ENCODE measurements around the gene THBS1. TPM values are rescaled to one million over a fixed set of nuclear protein-coding genes. Genes with fewer than 3 reads are reported as not detected.

The THBS1 gene
- total RNA-seq, 1 donor = 171 TPM

DNA sequence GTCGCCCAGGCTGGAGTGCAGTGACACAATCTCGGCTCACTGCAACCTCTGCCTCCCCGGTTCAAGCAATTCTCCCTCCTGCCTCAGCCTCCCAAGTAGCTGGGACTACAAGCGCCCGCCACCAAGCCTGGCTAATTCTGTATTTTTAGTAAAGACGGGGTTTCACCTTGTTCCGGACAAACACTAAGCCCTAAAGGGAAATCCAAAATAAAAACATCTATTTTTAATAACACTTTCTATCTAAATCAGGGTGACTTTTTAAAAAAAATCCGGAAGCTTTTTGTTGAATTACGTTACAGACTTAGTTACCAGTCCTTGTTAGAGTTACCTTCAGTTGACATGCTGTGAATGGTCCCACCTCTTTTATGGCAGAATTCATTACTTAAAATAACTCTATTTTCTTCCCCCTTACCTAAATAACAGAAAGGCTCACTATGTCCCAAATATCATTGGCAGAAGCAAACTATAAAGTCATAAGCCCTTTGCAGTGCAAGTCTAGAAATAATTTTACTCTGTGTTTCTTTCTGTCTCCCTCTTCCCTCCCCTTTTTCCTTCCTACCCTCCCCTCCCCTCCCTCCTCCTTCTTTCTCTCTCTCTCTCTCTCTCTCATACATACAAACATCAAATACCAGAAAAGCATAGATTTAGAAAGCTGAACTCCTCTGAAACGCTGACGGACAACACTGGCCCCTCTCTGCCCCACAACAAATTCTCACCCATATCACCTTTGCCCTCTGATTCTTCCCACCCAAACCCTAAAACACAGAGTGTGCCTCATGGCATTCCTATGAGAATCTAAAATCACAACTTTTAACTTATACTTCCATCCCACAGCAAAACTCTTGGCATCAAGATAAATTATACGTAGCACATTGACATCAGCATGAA lies 18.3 kb downstream of the THBS1 start:
- H3K27me3 ChIP-seq (ENCODE audit: insufficient read depth, low read length) = no peaks in the 10 kb centered on the region
- no peak overlapping the region for H3K4me3 ChIP-seq (ENCODE audit: low read length)
- H3K9me3 ChIP-seq (ENCODE audit: low read depth, low read length) = no peaks in the 10 kb centered on the region
- H3K4me1 ChIP-seq (ENCODE audit: insufficient read depth, low read length) = no peaks in the 10 kb centered on the region

DNA sequence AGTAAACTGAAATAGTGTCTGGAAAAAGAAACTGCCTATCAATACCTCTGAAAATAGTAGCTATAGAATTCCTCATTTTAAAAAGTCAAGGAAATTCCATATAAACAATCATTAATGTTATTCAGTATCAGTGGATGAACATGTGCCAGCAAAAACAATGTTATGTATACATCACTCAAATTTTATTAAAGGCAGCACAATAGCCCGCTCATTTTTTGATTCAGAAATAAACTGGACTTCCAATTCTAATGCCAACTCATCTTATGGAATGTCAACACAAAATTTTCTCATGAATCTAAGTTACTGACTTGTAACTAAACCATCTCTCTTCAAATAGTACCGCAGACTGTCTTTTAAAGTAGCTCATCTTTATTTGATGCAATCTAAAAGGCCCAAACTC lies 19.0 kb downstream of the THBS1 start:
- Histone ChIP-seq H3K4me3 (ENCODE audit: low read length) (no peak overlapping the region), H3K4me1 (ENCODE audit: insufficient read depth, low read length) (no peaks in the 10 kb centered on the region), H3K9me3 (ENCODE audit: low read depth, low read length) (no peaks in the 10 kb centered on the region), H3K27me3 (ENCODE audit: insufficient read depth, low read length) (no peaks in the 10 kb centered on the region)

- H3K4me3 ChIP-seq (ENCODE audit: low read length) = no peak overlapping the region
- no peaks in the 10 kb centered on the region for H3K9me3 ChIP-seq (ENCODE audit: low read depth, low read length)
- H3K27me3 ChIP-seq (ENCODE audit: insufficient read depth, low read length) = no peaks in the 10 kb centered on the region
- no peaks in the 10 kb centered on the region for H3K4me1 ChIP-seq (ENCODE audit: insufficient read depth, low read length)
Measured at GRCh38 chr15:39602143-39602542, 21.3 kb downstream of the THBS1 start.

DNA sequence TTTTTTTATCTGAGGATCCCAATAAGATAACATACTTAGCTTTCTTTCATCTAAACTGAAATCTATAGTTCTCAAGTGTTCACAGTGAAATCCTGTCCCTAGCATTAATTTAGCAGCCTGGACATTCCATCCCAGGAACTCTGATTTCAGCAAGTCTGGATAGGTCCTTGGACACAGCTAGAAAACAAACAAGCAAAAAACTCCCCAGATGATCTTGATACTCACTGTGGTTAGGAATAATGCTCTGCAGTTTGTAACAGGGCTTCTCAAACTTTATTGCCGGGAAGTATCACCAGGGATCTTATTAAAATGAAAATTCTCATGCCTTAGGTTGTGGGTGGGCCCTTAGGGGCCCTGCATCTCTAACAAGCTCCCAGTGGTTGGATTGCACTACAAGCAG lies 24.3 kb downstream of the THBS1 start:
- no peak overlapping the region for H3K4me3 ChIP-seq (ENCODE audit: low read length)
- no peaks in the 10 kb centered on the region for H3K27me3 ChIP-seq (ENCODE audit: insufficient read depth, low read length)
- H3K4me1 ChIP-seq (ENCODE audit: insufficient read depth, low read length) = peaks cover 3% of the 10 kb centered on the region
- H3K9me3 ChIP-seq (ENCODE audit: low read depth, low read length) = peaks cover 6% of the 10 kb centered on the region

GRCh38 chr15:39608185-39609139 lies 27.6 kb downstream of the THBS1 start:
- no peaks in the 10 kb centered on the region for H3K27me3 ChIP-seq (ENCODE audit: insufficient read depth, low read length)
- peaks cover 26% of the 10 kb centered on the region for H3K9me3 ChIP-seq (ENCODE audit: low read depth, low read length)
- no peak overlapping the region for H3K4me3 ChIP-seq (ENCODE audit: low read length)
- H3K4me1 ChIP-seq (ENCODE audit: insufficient read depth, low read length) = peaks cover 3% of the 10 kb centered on the region

- no peak overlapping the region for H3K4me3 ChIP-seq (ENCODE audit: low read length)
- peaks cover 31% of the 10 kb centered on the region for H3K9me3 ChIP-seq (ENCODE audit: low read depth, low read length)
- peaks cover 3% of the 10 kb centered on the region for H3K4me1 ChIP-seq (ENCODE audit: insufficient read depth, low read length)
- H3K27me3 ChIP-seq (ENCODE audit: insufficient read depth, low read length) = no peaks in the 10 kb centered on the region
Measured at GRCh38 chr15:39609166-39609916, 28.5 kb downstream of the THBS1 start.

DNA sequence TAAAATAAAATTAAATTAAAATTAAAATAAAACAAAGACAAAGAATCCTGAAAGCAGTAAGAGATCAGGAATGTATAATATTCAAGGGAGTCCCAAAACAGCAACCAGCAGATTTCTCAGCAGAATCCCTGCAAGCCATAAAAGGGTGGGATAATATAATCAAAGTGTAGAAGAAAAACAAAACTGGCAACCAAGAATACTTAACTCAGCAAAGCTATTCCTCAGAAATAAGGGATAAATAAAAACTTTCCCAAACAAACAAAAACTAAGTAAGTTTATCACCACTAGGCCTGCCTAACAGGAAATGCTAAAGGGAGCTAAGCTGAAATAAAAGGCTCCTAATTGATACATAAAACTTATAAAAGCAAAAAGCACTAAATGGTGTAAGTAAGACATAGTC lies 29.8 kb downstream of the THBS1 start:
- no peaks in the 10 kb centered on the region for H3K27me3 ChIP-seq (ENCODE audit: insufficient read depth, low read length)
- peaks cover 3% of the 10 kb centered on the region for H3K4me1 ChIP-seq (ENCODE audit: insufficient read depth, low read length)
- peaks cover 31% of the 10 kb centered on the region for H3K9me3 ChIP-seq (ENCODE audit: low read depth, low read length)
- H3K4me3 ChIP-seq (ENCODE audit: low read length) = no peak overlapping the region

GRCh38 chr15:39613271-39613670 lies 32.4 kb downstream of the THBS1 start:
- Histone ChIP-seq H3K4me3 (ENCODE audit: low read length) (no peak overlapping the region), H3K4me1 (ENCODE audit: insufficient read depth, low read length) (peaks cover 3% of the 10 kb centered on the region), H3K27me3 (ENCODE audit: insufficient read depth, low read length) (no peaks in the 10 kb centered on the region), H3K9me3 (ENCODE audit: low read depth, low read length) (peaks cover 31% of the 10 kb centered on the region)

GRCh38 chr15:39613861-39614260 lies 33.0 kb downstream of the THBS1 start:
- peaks cover 2% of the 10 kb centered on the region for H3K4me1 ChIP-seq (ENCODE audit: insufficient read depth, low read length)
- H3K9me3 ChIP-seq (ENCODE audit: low read depth, low read length) = peaks cover 31% of the 10 kb centered on the region
- no peaks in the 10 kb centered on the region for H3K27me3 ChIP-seq (ENCODE audit: insufficient read depth, low read length)

GRCh38 chr15:39616731-39617455 lies 36.0 kb downstream of the THBS1 start:
- H3K4me3 ChIP-seq (ENCODE audit: low read length) = no peak overlapping the region

More at GRCh38 chr15:39613861-39614260, 33.0 kb downstream of the THBS1 start:
- H3K4me3 ChIP-seq (ENCODE audit: low read length) = no peak overlapping the region

GRCh38 chr15:39618063-39618823 lies 37.4 kb downstream of the THBS1 start:
- H3K4me3 ChIP-seq (ENCODE audit: low read length) = no peak overlapping the region
- peaks cover 8% of the 10 kb centered on the region for H3K9me3 ChIP-seq (ENCODE audit: low read depth, low read length)
- H3K4me1 ChIP-seq (ENCODE audit: insufficient read depth, low read length) = no peaks in the 10 kb centered on the region
- H3K27me3 ChIP-seq (ENCODE audit: insufficient read depth, low read length) = no peaks in the 10 kb centered on the region

More at GRCh38 chr15:39616731-39617455, 36.0 kb downstream of the THBS1 start:
- no peaks in the 10 kb centered on the region for H3K27me3 ChIP-seq (ENCODE audit: insufficient read depth, low read length)
- H3K9me3 ChIP-seq (ENCODE audit: low read depth, low read length) = peaks cover 11% of the 10 kb centered on the region
- no peaks in the 10 kb centered on the region for H3K4me1 ChIP-seq (ENCODE audit: insufficient read depth, low read length)

- Histone ChIP-seq H3K9me3 (ENCODE audit: low read depth, low read length) (no peaks in the 10 kb centered on the region), H3K27me3 (ENCODE audit: insufficient read depth, low read length) (no peaks in the 10 kb centered on the region), H3K4me3 (ENCODE audit: low read length) (no peak overlapping the region), H3K4me1 (ENCODE audit: insufficient read depth, low read length) (peaks cover 26% of the 10 kb centered on the region)
Measured at GRCh38 chr15:39621210-39621609, 40.3 kb downstream of the THBS1 start.

DNA sequence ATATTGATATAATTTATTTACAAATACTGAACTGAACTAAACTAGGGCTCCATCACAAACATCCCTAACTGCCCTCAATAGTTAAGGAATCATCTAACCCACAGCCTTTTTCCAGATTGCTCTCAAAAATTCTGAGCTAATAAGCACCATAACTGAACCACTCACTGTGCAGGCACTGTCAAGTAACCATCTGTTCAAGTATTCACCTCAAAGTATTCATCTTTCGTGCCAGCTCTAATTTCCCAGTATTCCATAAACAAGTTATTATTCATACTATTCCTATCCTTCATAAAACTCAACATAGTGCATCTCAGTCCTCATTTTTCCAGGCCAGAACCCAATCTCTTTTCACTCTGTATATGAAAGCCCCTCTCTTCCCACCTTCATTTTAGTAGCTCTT lies 41.1 kb downstream of the THBS1 start:
- Histone ChIP-seq H3K4me3 (ENCODE audit: low read length) (no peak overlapping the region), H3K27me3 (ENCODE audit: insufficient read depth, low read length) (no peaks in the 10 kb centered on the region), H3K4me1 (ENCODE audit: insufficient read depth, low read length) (peaks cover 34% of the 10 kb centered on the region), H3K9me3 (ENCODE audit: low read depth, low read length) (no peaks in the 10 kb centered on the region)

Measured in mononuclear cell (primary cell).